ENCODE measurements around the gene ATXN1. TPM values are rescaled to one million over a fixed set of nuclear protein-coding genes. Genes with fewer than 3 reads are reported as not detected.
A peak's percentile ranks its signal among the peaks of the same experiment; 100 is the strongest.

Gene ATXN1
- total RNA-seq, 1 donor from 2014 or later = 71.2 TPM

GRCh38 chr6:16723402-16723801, 37.9 kb downstream of the ATXN1 start:
- intact Hi-C loops (cut with DNase I) = no loop called here
- Histone ChIP-seq H3K4me1 (peaks cover 57% of the 10 kb centered on the region), H3K27me3 (no peaks in the 10 kb centered on the region), H3K9me3 (no peaks in the 10 kb centered on the region), H3K27ac (peak overlapping the region; percentile 12), H3K36me3 (no peaks in the 10 kb centered on the region), H3K4me3 (no peak overlapping the region)
- ATAC-seq = no peak
- TF ChIP-seq CTCF (IDR thresholded peaks at IDR 0.05) = no peak
- DNase-seq = no peak

GRCh38 chr6:16722630-16723029, 38.6 kb downstream of the ATXN1 start:
- Histone ChIP-seq H3K4me3 (no peak overlapping the region), H3K27me3 (no peaks in the 10 kb centered on the region), H3K36me3 (no peaks in the 10 kb centered on the region), H3K4me1 (peaks cover 65% of the 10 kb centered on the region), H3K27ac (no peak overlapping the region), H3K9me3 (no peaks in the 10 kb centered on the region)
- TF ChIP-seq CTCF (IDR thresholded peaks at IDR 0.05) = no peak
- ATAC-seq = no peak
- intact Hi-C loops (cut with DNase I) = no loop called here
- DNase-seq = no peak

- no peak for ATAC-seq
- no peaks in the 10 kb centered on the region for H3K36me3 ChIP-seq
- peaks cover 60% of the 10 kb centered on the region for H3K4me1 ChIP-seq
- no peak overlapping the region for H3K4me3 ChIP-seq
- no peaks in the 10 kb centered on the region for H3K27me3 ChIP-seq
- TF ChIP-seq CTCF (IDR thresholded peaks at IDR 0.05) = no peak
- intact Hi-C loops (cut with DNase I) = no loop called here
- no peak for DNase-seq
- H3K9me3 ChIP-seq = no peaks in the 10 kb centered on the region
- H3K27ac ChIP-seq = no peak overlapping the region
Measured at GRCh38 chr6:16721977-16722376, 39.3 kb downstream of the ATXN1 start.

- no peak overlapping the region for H3K27ac ChIP-seq
- no peak overlapping the region for H3K4me3 ChIP-seq
- H3K4me1 ChIP-seq = peaks cover 51% of the 10 kb centered on the region
- H3K9me3 ChIP-seq = no peaks in the 10 kb centered on the region
- H3K36me3 ChIP-seq = no peaks in the 10 kb centered on the region
- ATAC-seq (no peak), DNase-seq (no peak)
- no peaks in the 10 kb centered on the region for H3K27me3 ChIP-seq
- TF ChIP-seq CTCF (IDR thresholded peaks at IDR 0.05) = no peak
- intact Hi-C loops (cut with DNase I) = no loop called here
Measured at GRCh38 chr6:16720861-16721260, 40.4 kb downstream of the ATXN1 start.

GRCh38 chr6:16719488-16719887, 41.8 kb downstream of the ATXN1 start:
- intact Hi-C loops (cut with DNase I) = no loop called here
- no peak for ATAC-seq
- TF ChIP-seq CTCF (IDR thresholded peaks at IDR 0.05) = no peak
- Histone ChIP-seq H3K4me1 (peaks cover 37% of the 10 kb centered on the region), H3K27ac (no peak overlapping the region), H3K4me3 (no peak overlapping the region), H3K36me3 (no peaks in the 10 kb centered on the region), H3K9me3 (no peaks in the 10 kb centered on the region), H3K27me3 (no peaks in the 10 kb centered on the region)
- no peak for DNase-seq

- no peaks in the 10 kb centered on the region for H3K9me3 ChIP-seq
- TF ChIP-seq CTCF (IDR thresholded peaks at IDR 0.05) = no peak
- no peak overlapping the region for H3K27ac ChIP-seq
- intact Hi-C loops (cut with DNase I) = no loop called here
- no peaks in the 10 kb centered on the region for H3K36me3 ChIP-seq
- no peak for DNase-seq
- H3K4me3 ChIP-seq = no peak overlapping the region
- H3K4me1 ChIP-seq = peaks cover 26% of the 10 kb centered on the region
- no peaks in the 10 kb centered on the region for H3K27me3 ChIP-seq
- ATAC-seq = no peak
Measured at GRCh38 chr6:16718356-16718755, 42.9 kb downstream of the ATXN1 start.

Measured in upper lobe of right lung (tissue), 1 donor.